RWPE2 (cell line): Measurements from ENCODE around the gene RMND5A.

Experiments
- ATAC-seq: fragments of 200-7000 bp; cut with Tn5 transposase; 3 replicates; pipeline ENCODE4 v1.9.1; 2021; ENCODE audit warnings: low read depth
- DNase-seq: peaks from one replicate; pipeline ENCODE4 v3.0.0-alpha.2; 2020; ENCODE audit warnings: low spot score
- H3K27ac ChIP-seq: fragments of 450-650 bp; 2 replicates; pipeline ENCODE4 v1.5.1; 2017; ENCODE audit warnings: mild to moderate bottlenecking; ENCODE audit not compliant: poor library complexity, severe bottlenecking
- H3K27me3 ChIP-seq: fragments of 250-450 bp; sonication (Bioruptor Pico); 2 replicates; pipeline ENCODE4 v1.5.1; 2021; ENCODE audit warnings: mild to moderate bottlenecking, moderate library complexity; ENCODE audit not compliant: insufficient read depth, poor library complexity, severe bottlenecking
- H3K36me3 ChIP-seq: fragments of 250-450 bp; sonication (Bioruptor Pico); 2 replicates; pipeline ENCODE4 v1.5.1; 2020; ENCODE audit warnings: low read depth, mild to moderate bottlenecking, moderate library complexity
- H3K4me1 ChIP-seq: fragments of 250-450 bp; sonication (Bioruptor Pico); 2 replicates; pipeline ENCODE4 v1.5.1; 2021; ENCODE audit warnings: mild to moderate bottlenecking, moderate library complexity; ENCODE audit not compliant: insufficient read depth, poor library complexity, severe bottlenecking
- H3K4me3 ChIP-seq: fragments of 250-450 bp; sonication (Bioruptor Pico); 2 replicates; pipeline ENCODE4 v1.5.1; 2021; ENCODE audit warnings: mild to moderate bottlenecking, moderate library complexity; ENCODE audit not compliant: severe bottlenecking
- H3K9me3 ChIP-seq: fragments of 250-450 bp; sonication (Bioruptor Pico); 2 replicates; pipeline ENCODE4 v1.5.1; 2021; ENCODE audit warnings: mild to moderate bottlenecking, moderate library complexity; ENCODE audit not compliant: severe bottlenecking
- TF ChIP-seq, protein P1 (sequence below): fragments of 450-650 bp; IDR thresholded peaks from one replicate; pipeline ENCODE4 v1.5.1; 2017; ENCODE audit warnings: mild to moderate bottlenecking, moderate library complexity; ENCODE audit not compliant: poor library complexity, severe bottlenecking

RMND5A gene

DNA sequence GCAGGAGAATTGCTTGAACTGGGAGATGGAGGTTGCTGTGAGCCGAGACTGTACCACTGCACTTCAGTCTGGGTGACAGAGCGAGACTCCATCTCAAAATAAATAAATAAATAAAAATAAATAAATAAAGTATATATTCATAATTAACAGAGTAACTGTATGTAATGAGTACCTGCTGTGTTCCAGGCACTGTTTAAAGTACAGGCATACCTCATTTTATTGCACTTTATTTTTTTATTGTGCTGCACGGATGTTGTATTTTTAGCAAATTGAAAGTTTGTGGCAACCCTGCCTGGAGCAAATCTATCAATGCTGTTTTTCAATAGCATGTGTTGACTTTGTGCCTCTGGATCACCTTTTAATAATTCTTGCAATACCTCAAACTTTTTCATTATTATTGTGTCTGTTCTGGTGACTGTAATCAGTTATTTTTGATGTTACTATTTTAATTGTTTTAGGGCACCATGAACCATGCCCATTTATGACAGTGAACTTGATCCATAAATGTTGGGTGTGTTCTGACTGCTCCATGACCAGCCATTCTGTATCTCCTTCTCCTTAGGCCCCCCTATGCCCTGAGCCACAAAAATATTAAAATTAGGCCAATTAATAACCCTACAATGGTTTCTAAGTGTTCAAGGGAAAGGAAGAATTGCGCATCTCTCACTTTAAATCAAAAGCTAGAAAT lies 98.2 kb downstream of the RMND5A start:
- no peak for DNase-seq
- no peak overlapping the region for H3K27ac ChIP-seq
- H3K4me3 ChIP-seq: no peak overlapping the region
- no peaks in the 10 kb centered on the region for H3K9me3 ChIP-seq
- TF ChIP-seq, protein P1, sequence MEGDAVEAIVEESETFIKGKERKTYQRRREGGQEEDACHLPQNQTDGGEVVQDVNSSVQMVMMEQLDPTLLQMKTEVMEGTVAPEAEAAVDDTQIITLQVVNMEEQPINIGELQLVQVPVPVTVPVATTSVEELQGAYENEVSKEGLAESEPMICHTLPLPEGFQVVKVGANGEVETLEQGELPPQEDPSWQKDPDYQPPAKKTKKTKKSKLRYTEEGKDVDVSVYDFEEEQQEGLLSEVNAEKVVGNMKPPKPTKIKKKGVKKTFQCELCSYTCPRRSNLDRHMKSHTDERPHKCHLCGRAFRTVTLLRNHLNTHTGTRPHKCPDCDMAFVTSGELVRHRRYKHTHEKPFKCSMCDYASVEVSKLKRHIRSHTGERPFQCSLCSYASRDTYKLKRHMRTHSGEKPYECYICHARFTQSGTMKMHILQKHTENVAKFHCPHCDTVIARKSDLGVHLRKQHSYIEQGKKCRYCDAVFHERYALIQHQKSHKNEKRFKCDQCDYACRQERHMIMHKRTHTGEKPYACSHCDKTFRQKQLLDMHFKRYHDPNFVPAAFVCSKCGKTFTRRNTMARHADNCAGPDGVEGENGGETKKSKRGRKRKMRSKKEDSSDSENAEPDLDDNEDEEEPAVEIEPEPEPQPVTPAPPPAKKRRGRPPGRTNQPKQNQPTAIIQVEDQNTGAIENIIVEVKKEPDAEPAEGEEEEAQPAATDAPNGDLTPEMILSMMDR: no peak
- no peaks in the 10 kb centered on the region for H3K27me3 ChIP-seq
- no peaks in the 10 kb centered on the region for H3K4me1 ChIP-seq
- no peak for ATAC-seq
- no peaks in the 10 kb centered on the region for H3K36me3 ChIP-seq

- TF ChIP-seq, protein P1: no peak
- Histone ChIP-seq H3K9me3 (no peaks in the 10 kb centered on the region), H3K4me3 (no peak overlapping the region), H3K27me3 (no peaks in the 10 kb centered on the region), H3K27ac (no peak overlapping the region), H3K36me3 (no peaks in the 10 kb centered on the region), H3K4me1 (no peaks in the 10 kb centered on the region)
- ATAC-seq: no peak
- DNase-seq: no peak
These were observed 98.9 kb downstream of the RMND5A start for GRCh38 chr2:86818957-86819356.

DNA sequence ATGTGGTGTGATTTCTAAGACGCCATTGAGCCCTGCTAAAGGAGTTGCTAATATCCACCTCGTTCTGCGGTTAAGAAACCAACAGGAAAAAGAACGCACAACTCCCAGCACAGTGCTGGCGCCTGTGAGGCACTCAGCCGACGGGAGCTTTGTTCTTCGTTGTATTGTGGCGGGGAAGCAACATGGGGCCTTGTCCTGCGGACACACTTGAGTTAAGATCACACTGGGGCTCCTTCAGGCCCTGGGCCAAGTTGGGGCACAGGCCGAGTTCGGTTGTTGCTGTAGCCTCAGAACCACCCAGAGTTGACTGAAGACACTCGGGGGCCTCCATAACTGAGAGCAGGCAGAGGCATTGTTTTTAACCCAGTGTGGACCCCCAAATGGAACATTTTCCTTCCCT lies 101.2 kb downstream of the RMND5A start:
- no peak overlapping the region for H3K4me3 ChIP-seq
- H3K27ac ChIP-seq: no peak overlapping the region
- TF ChIP-seq, protein P1: no peak
- no peaks in the 10 kb centered on the region for H3K27me3 ChIP-seq
- DNase-seq (no peak), ATAC-seq (no peak)
- no peaks in the 10 kb centered on the region for H3K36me3 ChIP-seq
- H3K9me3 ChIP-seq: no peaks in the 10 kb centered on the region
- no peaks in the 10 kb centered on the region for H3K4me1 ChIP-seq

- TF ChIP-seq, protein P1: no peak
- H3K36me3 ChIP-seq: no peaks in the 10 kb centered on the region
- H3K27me3 ChIP-seq: no peaks in the 10 kb centered on the region
- H3K9me3 ChIP-seq: no peaks in the 10 kb centered on the region
- ATAC-seq (no peak), DNase-seq (no peak)
- no peak overlapping the region for H3K4me3 ChIP-seq
- no peak overlapping the region for H3K27ac ChIP-seq
- no peaks in the 10 kb centered on the region for H3K4me1 ChIP-seq
These were observed 101.8 kb downstream of the RMND5A start for GRCh38 chr2:86821842-86822241.

- TF ChIP-seq, protein P1: no peak
- Histone ChIP-seq H3K27ac (no peak overlapping the region), H3K4me1 (no peaks in the 10 kb centered on the region), H3K4me3 (no peak overlapping the region), H3K27me3 (no peaks in the 10 kb centered on the region), H3K9me3 (no peaks in the 10 kb centered on the region), H3K36me3 (no peaks in the 10 kb centered on the region)
- ATAC-seq: no peak
- DNase-seq: no peak
These were observed 102.7 kb downstream of the RMND5A start for GRCh38 chr2:86822668-86823345.
